ENCODE measurements around the gene TAF5.
"Not testable (repeated sequence)": the region's sequence is repeated elsewhere in the genome, so short reads cannot be mapped to it uniquely, and the experiment has no call there.

- TF ChIP-seq, protein P1, sequence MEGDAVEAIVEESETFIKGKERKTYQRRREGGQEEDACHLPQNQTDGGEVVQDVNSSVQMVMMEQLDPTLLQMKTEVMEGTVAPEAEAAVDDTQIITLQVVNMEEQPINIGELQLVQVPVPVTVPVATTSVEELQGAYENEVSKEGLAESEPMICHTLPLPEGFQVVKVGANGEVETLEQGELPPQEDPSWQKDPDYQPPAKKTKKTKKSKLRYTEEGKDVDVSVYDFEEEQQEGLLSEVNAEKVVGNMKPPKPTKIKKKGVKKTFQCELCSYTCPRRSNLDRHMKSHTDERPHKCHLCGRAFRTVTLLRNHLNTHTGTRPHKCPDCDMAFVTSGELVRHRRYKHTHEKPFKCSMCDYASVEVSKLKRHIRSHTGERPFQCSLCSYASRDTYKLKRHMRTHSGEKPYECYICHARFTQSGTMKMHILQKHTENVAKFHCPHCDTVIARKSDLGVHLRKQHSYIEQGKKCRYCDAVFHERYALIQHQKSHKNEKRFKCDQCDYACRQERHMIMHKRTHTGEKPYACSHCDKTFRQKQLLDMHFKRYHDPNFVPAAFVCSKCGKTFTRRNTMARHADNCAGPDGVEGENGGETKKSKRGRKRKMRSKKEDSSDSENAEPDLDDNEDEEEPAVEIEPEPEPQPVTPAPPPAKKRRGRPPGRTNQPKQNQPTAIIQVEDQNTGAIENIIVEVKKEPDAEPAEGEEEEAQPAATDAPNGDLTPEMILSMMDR (IDR thresholded peaks at IDR 0.05) = not testable (repeated sequence)
- TF ChIP-seq EP300 (IDR thresholded peaks at IDR 0.05) = not testable (repeated sequence)
These were observed 8.3 kb upstream of the TAF5 start for GRCh38 chr10:103359493-103359892.

Measured in tibial nerve (tissue), 4 donors.